Colonic mucosa (tissue), 4 donors: ENCODE results near the gene AKT3. TPM values are rescaled to one million over a fixed set of nuclear protein-coding genes. Genes with fewer than 3 reads are reported as not detected.
A peak's percentile ranks its signal among the peaks of the same experiment; 100 is the strongest.

Experiments
- DNase-seq: peaks from one replicate; pipeline ENCODE4 v3.0.0-alpha.2; 2020
- H3K27ac ChIP-seq: fragments of 200-600 bp; one replicate; pipeline ENCODE4 v1.8.0; 2021
- H3K27me3 ChIP-seq: fragments of 200-600 bp; one replicate; pipeline ENCODE4 v1.8.0; 2021
- H3K36me3 ChIP-seq: fragments of 200-600 bp; one replicate; pipeline ENCODE4 v1.8.0; 2021
- H3K4me1 ChIP-seq: fragments of 200-600 bp; one replicate; pipeline ENCODE4 v1.8.0; 2021; ENCODE audit warnings: mild to moderate bottlenecking
- H3K4me3 ChIP-seq: fragments of 200-600 bp; one replicate; pipeline ENCODE4 v1.8.0; 2021
- H3K9ac ChIP-seq, 2 donors: one replicate each; pipeline ENCODE4 v1.7.0; 2013; ENCODE audit warnings: control low read depth in 2 of 2, low read depth in 2 of 2, low read length in 2 of 2
- H3K9me3 ChIP-seq: fragments of 200-600 bp; one replicate; pipeline ENCODE4 v1.8.0; 2021
- intact Hi-C: fragments of 100-400 bp; cut with DNase I; formaldehyde crosslinking; loops from one replicate; pipeline ENCODE4 v1.14.1; 2022
- total RNA-seq, 2 donors: library from RNA; stranded (reverse); fragmentation: NEBNext Ultra II Directional in 1 of 2; extraction: Animal tissue kit (Norgen Biotek cat#: 25700) in 1 of 2; gene quantifications; one replicate each; pipeline ENCODE4 v1.2.1, GENCODE V29; 2021
- TF ChIP-seq, protein P1 (sequence below): fragments of 200-600 bp; IDR thresholded peaks from one replicate; pipeline ENCODE4 v1.8.0; 2022; ENCODE audit warnings: antibody characterized with exemption, mild to moderate bottlenecking
- donor health status: healthy.
- donor health status: DM: no; HTN: no; CAD: no.
- donor health status: DM: no; HTN: no; CAD: no.

The AKT3 gene
- total RNA-seq, 2 donors from 2014 or later: 6.0 to 21.3 TPM

DNA sequence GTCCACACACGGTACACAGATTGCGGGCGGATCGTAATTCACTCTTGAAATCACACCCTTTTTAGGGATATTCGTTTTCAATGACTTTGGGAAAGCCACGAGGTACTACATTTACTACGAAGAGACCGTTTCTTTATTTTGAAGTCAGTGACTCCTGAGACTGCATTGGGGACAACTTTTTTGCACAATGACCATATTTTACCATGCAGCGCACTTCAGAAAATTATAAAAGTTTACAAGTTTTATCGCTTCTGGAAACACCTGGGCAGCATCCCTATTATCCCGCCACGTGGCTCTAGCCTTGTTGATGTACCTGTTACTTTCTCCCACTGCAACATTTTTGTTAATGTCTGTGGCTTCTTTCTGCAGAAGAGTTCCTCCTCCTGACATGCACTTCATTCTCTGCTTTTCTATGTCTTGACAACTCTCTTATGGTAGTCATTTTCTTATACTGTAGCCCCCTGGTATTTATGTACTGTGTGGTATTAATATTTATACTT is 1.3 kb upstream of the AKT3 start:
- TF ChIP-seq, protein P1, sequence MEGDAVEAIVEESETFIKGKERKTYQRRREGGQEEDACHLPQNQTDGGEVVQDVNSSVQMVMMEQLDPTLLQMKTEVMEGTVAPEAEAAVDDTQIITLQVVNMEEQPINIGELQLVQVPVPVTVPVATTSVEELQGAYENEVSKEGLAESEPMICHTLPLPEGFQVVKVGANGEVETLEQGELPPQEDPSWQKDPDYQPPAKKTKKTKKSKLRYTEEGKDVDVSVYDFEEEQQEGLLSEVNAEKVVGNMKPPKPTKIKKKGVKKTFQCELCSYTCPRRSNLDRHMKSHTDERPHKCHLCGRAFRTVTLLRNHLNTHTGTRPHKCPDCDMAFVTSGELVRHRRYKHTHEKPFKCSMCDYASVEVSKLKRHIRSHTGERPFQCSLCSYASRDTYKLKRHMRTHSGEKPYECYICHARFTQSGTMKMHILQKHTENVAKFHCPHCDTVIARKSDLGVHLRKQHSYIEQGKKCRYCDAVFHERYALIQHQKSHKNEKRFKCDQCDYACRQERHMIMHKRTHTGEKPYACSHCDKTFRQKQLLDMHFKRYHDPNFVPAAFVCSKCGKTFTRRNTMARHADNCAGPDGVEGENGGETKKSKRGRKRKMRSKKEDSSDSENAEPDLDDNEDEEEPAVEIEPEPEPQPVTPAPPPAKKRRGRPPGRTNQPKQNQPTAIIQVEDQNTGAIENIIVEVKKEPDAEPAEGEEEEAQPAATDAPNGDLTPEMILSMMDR: no peak
- H3K36me3 ChIP-seq: no peaks in the 10 kb centered on the region
- H3K4me3 ChIP-seq: peak overlapping the region; percentile 64
- no peaks in the 10 kb centered on the region for H3K9me3 ChIP-seq
- intact Hi-C loops: no loop called here
- peaks cover 11% of the 10 kb centered on the region for H3K27me3 ChIP-seq
- no peaks in the 10 kb centered on the region for H3K4me1 ChIP-seq
- H3K9ac ChIP-seq: peak overlapping the region; percentile 22 to 73
- DNase-seq: no peak
- H3K27ac ChIP-seq: peak overlapping the region; percentile 87

DNA sequence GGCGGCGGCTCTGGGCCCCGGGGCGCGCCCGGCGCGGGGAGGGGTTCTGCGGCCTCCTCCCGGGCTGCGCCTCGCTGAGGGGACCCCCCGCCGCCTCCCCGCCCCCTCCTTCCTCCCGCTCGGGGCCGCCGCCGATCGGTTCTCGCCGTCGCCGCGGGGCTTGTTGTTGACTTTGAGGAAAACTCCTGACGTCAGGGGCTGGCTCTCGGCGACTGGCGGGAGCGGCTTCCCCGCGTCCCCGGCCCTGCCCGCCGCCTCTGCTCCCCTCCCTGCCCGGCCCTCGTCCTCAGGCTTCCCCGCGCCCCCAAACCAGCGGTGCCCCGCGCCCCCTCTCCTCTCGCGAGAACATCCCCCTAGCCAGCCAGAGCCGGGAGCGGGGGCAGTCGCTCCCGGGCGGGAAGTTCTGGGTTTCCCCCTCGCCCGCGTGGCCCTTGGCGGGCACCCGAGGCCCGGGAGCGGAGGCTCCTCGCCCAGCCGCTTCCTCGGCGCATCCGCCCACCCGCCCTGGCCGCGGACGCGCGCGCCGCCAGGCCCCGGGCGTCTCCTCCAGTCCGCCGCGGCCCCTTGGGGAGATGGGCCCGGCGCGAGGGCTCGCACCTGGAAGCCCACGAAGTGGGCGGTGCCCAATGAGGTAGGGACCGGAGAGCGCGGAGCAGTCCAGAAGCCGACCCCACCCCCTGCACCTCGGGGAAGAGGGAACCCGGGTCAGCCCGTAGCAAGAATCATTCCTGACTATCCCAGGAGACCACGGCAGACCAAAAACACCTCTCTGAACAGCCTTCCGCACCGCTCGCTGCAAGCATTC is 611 bp upstream of the AKT3 start:
- H3K9me3 ChIP-seq: no peaks in the 10 kb centered on the region
- peaks cover 11% of the 10 kb centered on the region for H3K27me3 ChIP-seq
- H3K36me3 ChIP-seq: no peaks in the 10 kb centered on the region
- peak overlapping the region; percentile 64 for H3K4me3 ChIP-seq
- TF ChIP-seq, protein P1: no peak
- intact Hi-C loops: no loop called here
- H3K27ac ChIP-seq: peak overlapping the region; percentile 87
- H3K9ac ChIP-seq: peak overlapping the region; percentile 22 to 73
- DNase-seq: peak; percentile 62
- H3K4me1 ChIP-seq: no peaks in the 10 kb centered on the region

DNA sequence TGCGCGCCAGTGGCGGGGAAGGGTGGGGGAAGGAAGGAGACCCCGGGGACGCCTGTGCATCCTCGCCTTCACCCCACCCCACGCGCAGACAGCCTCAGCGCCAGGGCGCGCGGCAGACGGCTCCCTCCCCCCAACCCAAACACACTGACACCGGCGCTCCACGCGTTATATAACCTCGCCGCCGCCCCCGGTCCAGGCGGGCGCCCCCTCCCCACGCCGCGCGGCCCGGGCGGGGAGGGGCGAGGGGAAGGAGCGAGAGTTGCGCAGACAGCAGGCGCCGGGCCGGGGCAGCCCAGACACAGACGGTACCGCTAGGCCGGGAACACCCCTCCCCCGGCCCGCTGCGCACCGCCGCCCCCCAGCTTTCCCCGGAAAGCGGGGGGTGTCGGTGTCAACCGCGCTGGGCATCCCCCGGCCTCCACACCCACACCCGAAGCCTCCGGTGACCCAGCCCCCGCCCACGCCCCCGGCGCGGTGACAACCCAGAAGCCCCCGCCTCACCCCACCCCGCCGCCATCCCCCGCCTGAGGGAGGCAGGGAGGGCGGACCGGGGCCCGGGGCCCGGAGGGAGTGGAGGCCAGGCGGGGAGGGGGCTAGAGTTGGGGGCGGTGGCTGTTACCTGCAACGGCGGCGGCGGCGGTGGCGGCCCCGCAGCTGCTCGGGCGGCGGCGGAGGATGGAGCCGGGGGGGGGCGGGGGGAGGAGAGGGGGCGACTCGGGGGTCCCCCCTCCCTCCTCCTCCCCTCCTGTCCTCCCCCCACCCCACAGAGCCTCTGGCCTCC is 432 bp downstream of the AKT3 start:
- Histone ChIP-seq H3K27me3 (peaks cover 11% of the 10 kb centered on the region), H3K9ac (peak overlapping the region in 1 of 2 donors; percentile 79), H3K4me3 (peak overlapping the region; percentile 64), H3K9me3 (no peaks in the 10 kb centered on the region), H3K27ac (peak overlapping the region; percentile 87), H3K4me1 (no peaks in the 10 kb centered on the region), H3K36me3 (no peaks in the 10 kb centered on the region)
- TF ChIP-seq, protein P1: no peak
- intact Hi-C loops: no loop called here
- DNase-seq: peak; percentile 25

DNA sequence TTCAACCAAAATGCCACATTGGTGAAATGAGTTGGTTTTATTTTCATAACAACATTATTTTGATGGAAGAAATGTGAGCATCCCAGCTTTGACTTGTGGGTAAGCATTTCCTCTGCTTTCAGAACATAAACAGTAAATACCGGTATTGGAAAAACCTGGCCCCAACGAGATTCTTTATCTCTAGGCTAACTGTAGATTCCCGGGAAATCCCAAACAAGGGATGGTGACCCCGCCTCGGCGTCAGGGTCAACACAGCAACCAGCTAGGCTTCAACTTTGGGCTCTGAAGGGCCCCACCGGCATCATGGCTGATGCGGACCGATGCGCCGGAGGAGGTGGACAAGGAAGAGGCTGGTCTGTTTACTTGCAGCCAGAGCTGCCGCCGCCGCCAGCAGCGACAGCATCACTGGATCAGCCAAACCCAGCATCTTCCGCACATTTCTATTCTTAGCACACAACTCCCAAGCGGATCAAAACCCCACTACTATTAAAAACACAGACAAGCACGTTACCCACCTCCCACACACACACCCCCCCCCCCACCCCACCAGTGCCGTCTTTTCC is 1.1 kb downstream of the AKT3 start:
- H3K9me3 ChIP-seq: no peaks in the 10 kb centered on the region
- TF ChIP-seq, protein P1: no peak
- peak overlapping the region in 1 of 2 donors; percentile 79 for H3K9ac ChIP-seq
- no peaks in the 10 kb centered on the region for H3K36me3 ChIP-seq
- DNase-seq: peak; percentile 24
- H3K27ac ChIP-seq: peak overlapping the region; percentile 87
- H3K4me1 ChIP-seq: no peaks in the 10 kb centered on the region
- H3K27me3 ChIP-seq: peaks cover 11% of the 10 kb centered on the region
- intact Hi-C loops: no loop called here
- peak overlapping the region; percentile 64 for H3K4me3 ChIP-seq

DNA sequence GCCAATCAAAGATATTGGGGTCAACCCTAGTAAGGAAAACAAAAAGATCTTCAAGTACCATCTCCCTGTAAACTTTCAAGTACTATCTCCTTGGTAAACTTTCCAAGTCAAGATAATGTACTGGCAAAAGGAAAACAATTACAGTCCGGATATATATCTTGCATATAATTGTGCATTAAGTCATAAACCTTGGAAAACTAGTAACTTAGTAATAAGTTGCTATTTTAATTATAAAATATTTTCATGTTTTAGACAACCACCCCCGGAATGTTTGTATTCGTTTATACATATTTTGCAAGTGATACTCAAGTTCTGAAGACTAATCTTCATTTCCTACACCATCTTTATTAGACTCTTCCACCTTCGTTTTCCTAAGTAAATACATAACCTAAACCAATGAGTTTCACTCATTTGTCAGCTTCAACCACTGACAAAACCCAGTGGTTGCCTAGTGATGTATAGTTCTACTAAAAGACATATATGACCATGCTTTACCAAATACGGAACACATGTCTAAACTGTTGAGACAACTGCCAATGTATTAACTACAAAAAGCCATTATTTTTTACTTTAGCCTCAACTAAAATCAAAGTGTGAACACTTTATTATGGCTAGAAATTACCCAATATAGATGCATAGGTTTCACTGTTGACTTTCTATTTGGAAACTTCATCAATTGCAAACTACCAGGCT is 1.7 kb downstream of the AKT3 start:
- Histone ChIP-seq H3K9ac (no peak overlapping the region), H3K9me3 (no peaks in the 10 kb centered on the region), H3K36me3 (no peaks in the 10 kb centered on the region), H3K4me3 (peak overlapping the region; percentile 64), H3K27me3 (peaks cover 11% of the 10 kb centered on the region), H3K27ac (peak overlapping the region; percentile 87), H3K4me1 (no peaks in the 10 kb centered on the region)
- intact Hi-C loops: no loop called here
- TF ChIP-seq, protein P1: no peak
- DNase-seq: no peak
